NCI-H2196 treated with DMSO at 0.1 percent for 48 hours (cell line): ENCODE measurements around the gene PWP1.
A peak's percentile ranks its signal among the peaks of the same experiment; 100 is the strongest.

Experiments used
- DNase-seq: peaks from one replicate; lab custom pipeline; 2025; ENCODE audit not compliant: unreplicated experiment; lab: John Stamatoyannopoulos, UW

The PWP1 gene

GRCh38 chr12:107685360-107686248, at the start of gene PWP1:
Gene PWP1, plus strand, starts transcription at chr12:107685799. Its CDS starts 101 bp downstream, at chr12:107685900.
- DNase-seq: peak; percentile 87

- no peak for DNase-seq
Measured at GRCh38 chr12:107641154-107641553, 44.4 kb upstream of the PWP1 start.

- DNase-seq: no peak
Measured at GRCh38 chr12:107642240-107642639, 43.4 kb upstream of the PWP1 start.

- DNase-seq: no peak
Measured at GRCh38 chr12:107645630-107646333, 39.8 kb upstream of the PWP1 start.

- DNase-seq: no peak
Measured at GRCh38 chr12:107646436-107646835, 39.2 kb upstream of the PWP1 start.

- DNase-seq: no peak
Measured at GRCh38 chr12:107649661-107650061, 35.9 kb upstream of the PWP1 start.

GRCh38 chr12:107650977-107651376, 34.6 kb upstream of the PWP1 start:
- DNase-seq: no peak

GRCh38 chr12:107651571-107652449, 33.8 kb upstream of the PWP1 start:
- DNase-seq: no peak

GRCh38 chr12:107653519-107653918, 32.1 kb upstream of the PWP1 start:
- no peak for DNase-seq

GRCh38 chr12:107654873-107655272, 30.7 kb upstream of the PWP1 start:
- no peak for DNase-seq

- no peak for DNase-seq
Measured at GRCh38 chr12:107655281-107656065, 30.1 kb upstream of the PWP1 start.

- DNase-seq: no peak
Measured at GRCh38 chr12:107656302-107656701, 29.3 kb upstream of the PWP1 start.

- no peak for DNase-seq
Measured at GRCh38 chr12:107657133-107657532, 28.5 kb upstream of the PWP1 start.

- no peak for DNase-seq
Measured at GRCh38 chr12:107657621-107658020, 28.0 kb upstream of the PWP1 start.

GRCh38 chr12:107660235-107660634, 25.4 kb upstream of the PWP1 start:
- DNase-seq: no peak

GRCh38 chr12:107660861-107661415, 24.7 kb upstream of the PWP1 start:
- DNase-seq: no peak

GRCh38 chr12:107661830-107662229, 23.8 kb upstream of the PWP1 start:
- no peak for DNase-seq

GRCh38 chr12:107662484-107662883, 23.1 kb upstream of the PWP1 start:
- no peak for DNase-seq

- DNase-seq: no peak
Measured at GRCh38 chr12:107663277-107663676, 22.3 kb upstream of the PWP1 start.

- DNase-seq: no peak
Measured at GRCh38 chr12:107666009-107666408, 19.6 kb upstream of the PWP1 start.
